H1 (cell line): ENCODE data around the gene DEFB131A. TPM values are rescaled to one million over a fixed set of nuclear protein-coding genes. Genes with fewer than 3 reads are reported as not detected.
"Not testable (repeated sequence)": the region's sequence is repeated elsewhere in the genome, so short reads cannot be mapped to it uniquely, and the experiment has no call there.

Source experiments
- CTCF ChIA-PET: fragments of 300-600 bp; sonication (Branson Sonifier 250); formaldehyde crosslinking; loops from one replicate; lab custom pipeline; 2021; ENCODE audit not compliant: partially characterized antibody; lab: Charles Lee
- POLR2A ChIA-PET: fragments of 300-600 bp; sonication (Branson Sonifier 250); formaldehyde crosslinking; loops from one replicate; lab custom pipeline; 2021; ENCODE audit warnings: inconsistent platforms; ENCODE audit not compliant: partially characterized antibody; lab: Charles Lee
- DNase-seq, 2 experiments: peaks; one replicate each; pipeline versions ENCODE4 v3.0.0 to v3.0.0-alpha.2; 2010 to 2022; ENCODE audit warnings: low spot score in 2 of 2, low read depth in 1 of 2, mixed read lengths in 1 of 2
- FAIRE-seq: peaks from 2 replicates; lab custom pipeline; 2011; peaks lifted over from hg19 to GRCh38; lab: Jason Lieb, UNC
- H2AFZ ChIP-seq: 2 replicates; pipeline ENCODE4 v1.8.1; 2012; ENCODE audit warnings: low read length, inconsistent platforms
- H2AK5ac ChIP-seq: 2 replicates; pipeline ENCODE4 v1.6.1; 2013; ENCODE audit warnings: low read depth, low read length
- H2BK120ac ChIP-seq: replicated peaks from 2 replicates; pipeline ENCODE3; 2013; ENCODE audit warnings: low read depth, low read length, inconsistent platforms
- H2BK12ac ChIP-seq: 2 replicates; pipeline ENCODE4 v1.6.1; 2013; ENCODE audit warnings: low read depth, low read length
- H2BK15ac ChIP-seq: 2 replicates; pipeline ENCODE4 v1.6.1; 2013; ENCODE audit warnings: low read length
- H2BK20ac ChIP-seq: 2 replicates; pipeline ENCODE4 v1.6.1; 2013; ENCODE audit warnings: low read length
- H2BK5ac ChIP-seq: 2 replicates; pipeline ENCODE4 v1.6.1; 2013; ENCODE audit warnings: low read depth, low read length
- H3K14ac ChIP-seq: 2 replicates; pipeline ENCODE4 v1.6.1; 2013; ENCODE audit warnings: inconsistent platforms; ENCODE audit not compliant: insufficient read length
- H3K18ac ChIP-seq: 2 replicates; pipeline ENCODE4 v1.6.1; 2013; ENCODE audit warnings: low read length; ENCODE audit errors: extremely low read depth
- H3K23ac ChIP-seq: 2 replicates; pipeline ENCODE4 v1.6.1; 2013; ENCODE audit warnings: inconsistent platforms; ENCODE audit not compliant: insufficient read length
- H3K23me2 ChIP-seq: 2 replicates; pipeline ENCODE4 v1.6.1; 2013; ENCODE audit warnings: low read depth, low read length
- H3K27ac ChIP-seq: 2 replicates; pipeline ENCODE4 v1.6.1; 2011; ENCODE audit warnings: low read depth, low read length, inconsistent platforms
- H3K27me3 ChIP-seq, 4 experiments: replicated peaks in 1 of 4; 1 replicate in 1 of 4; 2 replicates in 3 of 4; pipeline versions ENCODE4 v1.6.1 to v1.8.1; 2011 to 2013; ENCODE audit warnings: low read length in 3 of 4, mild to moderate bottlenecking in 3 of 4, inconsistent platforms in 2 of 4, mixed read lengths in 2 of 4, moderate library complexity in 1 of 4; ENCODE audit not compliant: control insufficient read depth in 3 of 4, insufficient read depth in 3 of 4; ENCODE audit errors: extremely low read depth in 1 of 4
- H3K36me3 ChIP-seq, 4 experiments: 2 replicates each; pipeline versions ENCODE4 v1.6.1 to v1.8.1; 2011 to 2013; ENCODE audit warnings: mild to moderate bottlenecking in 4 of 4, low read length in 3 of 4, moderate library complexity in 2 of 4, control low read depth in 1 of 4, inconsistent platforms in 1 of 4; ENCODE audit not compliant: insufficient read depth in 4 of 4, control insufficient read depth in 2 of 4
- H3K4ac ChIP-seq: replicated peaks from 2 replicates; pipeline ENCODE3; 2013; ENCODE audit warnings: low read length, low read depth, mixed read lengths, inconsistent platforms; ENCODE audit not compliant: insufficient read length
- H3K4me1 ChIP-seq, 4 experiments: replicated peaks in 1 of 4; 1 replicate in 1 of 4; 2 replicates in 3 of 4; pipeline versions ENCODE4 v1.6.1 to v1.8.1; 2011 to 2013; ENCODE audit warnings: low read length in 3 of 4, inconsistent platforms in 2 of 4, mixed read lengths in 1 of 4; ENCODE audit not compliant: insufficient read depth in 4 of 4, control insufficient read depth in 3 of 4
- H3K4me2 ChIP-seq, 2 experiments: 2 replicates each; pipeline versions ENCODE4 v1.6.1 to v1.8.1; 2011 to 2013; ENCODE audit warnings: low read depth in 2 of 2, low read length in 2 of 2, control low read depth in 1 of 2, inconsistent platforms in 1 of 2, mild to moderate bottlenecking in 1 of 2; ENCODE audit not compliant: insufficient read depth in 1 of 2
- H3K4me3 ChIP-seq, 4 experiments: fragments of 200-600, 300-600 bp in 1 of 4; sonication (generic), shearing (Covaris generic), sonication (Bioruptor Twin) in 1 of 4; 2 replicates each; pipeline versions ENCODE4 v1.5.1 to v1.8.1; 2011 to 2016; ENCODE audit warnings: low read length in 4 of 4, low read depth in 3 of 4, control low read depth in 2 of 4, inconsistent platforms in 2 of 4, mild to moderate bottlenecking in 2 of 4, mixed read lengths in 1 of 4, moderate library complexity in 1 of 4; ENCODE audit not compliant: insufficient read depth in 2 of 4; ENCODE audit errors: extremely low read depth in 1 of 4
- H3K56ac ChIP-seq: replicated peaks from 2 replicates; pipeline ENCODE3; 2013; ENCODE audit warnings: low read depth, mild to moderate bottlenecking, mixed read lengths, low read length, inconsistent platforms; ENCODE audit not compliant: insufficient read length
- H3K79me1 ChIP-seq: 2 replicates; pipeline ENCODE4 v1.6.1; 2013; ENCODE audit warnings: low read depth, low read length, control low read depth
- H3K79me2 ChIP-seq, 2 experiments: 2 replicates each; pipeline versions ENCODE4 v1.6.1 to v1.8.1; 2012 to 2013; ENCODE audit warnings: low read length in 2 of 2, mild to moderate bottlenecking in 2 of 2, inconsistent platforms in 1 of 2; ENCODE audit not compliant: insufficient read depth in 2 of 2, control insufficient read depth in 1 of 2
- H3K9ac ChIP-seq, 4 experiments: replicated peaks in 1 of 4; 1 replicate in 1 of 4; 2 replicates in 3 of 4; pipeline versions ENCODE4 v1.6.1 to v1.8.1; 2011 to 2013; ENCODE audit warnings: low read depth in 3 of 4, low read length in 3 of 4, control low read depth in 2 of 4, mild to moderate bottlenecking in 2 of 4, moderate library complexity in 2 of 4, inconsistent platforms in 1 of 4; ENCODE audit errors: extremely low read depth in 1 of 4
- H3K9me3 ChIP-seq, 2 experiments: 2 replicates each; pipeline versions ENCODE4 v1.6.1 to v1.8.1; 2012 to 2013; ENCODE audit warnings: mild to moderate bottlenecking in 2 of 2, moderate library complexity in 2 of 2, control low read depth in 1 of 2, inconsistent platforms in 1 of 2, low read depth in 1 of 2, low read length in 1 of 2, mixed read lengths in 1 of 2; ENCODE audit not compliant: insufficient read depth in 2 of 2
- H4K20me1 ChIP-seq, 2 experiments: replicated peaks in 1 of 2; 2 replicates each; pipeline versions ENCODE3 to v1.8.1; 2011 to 2013; ENCODE audit warnings: inconsistent platforms in 2 of 2, low read length in 2 of 2, mild to moderate bottlenecking in 1 of 2; ENCODE audit not compliant: insufficient read depth in 2 of 2, control insufficient read depth in 1 of 2
- H4K5ac ChIP-seq: 2 replicates; pipeline ENCODE4 v1.6.1; 2013; ENCODE audit warnings: low read length, low read depth, mixed read lengths, inconsistent platforms; ENCODE audit not compliant: insufficient read length
- H4K8ac ChIP-seq: 2 replicates; pipeline ENCODE4 v1.8.0; 2013; ENCODE audit warnings: mild to moderate bottlenecking, moderate library complexity, low read length, inconsistent platforms; ENCODE audit not compliant: insufficient read depth; ENCODE audit errors: extremely low read depth
- H4K91ac ChIP-seq: replicated peaks from 2 replicates; pipeline ENCODE3; 2013; ENCODE audit warnings: low read length, mixed read lengths, inconsistent platforms; ENCODE audit not compliant: insufficient read length
- WGBS, 2 experiments: shearing (Covaris generic) in 1 of 2; methylation state at CpG; one replicate each; pipeline versions ENCODE4 v1.1.6 to v1.1.7; 2013 to 2015; ENCODE audit warnings: low lambda C conversion rate in 2 of 2, mixed read lengths in 2 of 2, inconsistent platforms in 1 of 2, low coverage in 1 of 2, missing lambda C conversion rate in 1 of 2; ENCODE audit not compliant: insufficient replicate concordance in 2 of 2, insufficient coverage in 1 of 2, insufficient read length in 1 of 2; ENCODE audit errors: extremely low coverage in 1 of 2, missing lambda C conversion rate in 1 of 2; 5-methylcytosine and 5-hydroxymethylcytosine counted together
- polyA plus RNA-seq, 7 experiments: library from polyadenylated mRNA; depleted of rRNA in 3 of 7; stranded (reverse) in 5 of 7; unstranded in 2 of 7; fragments of >200 nt in 5 of 7; fragments of 200-250 nt in 2 of 7; gene quantifications; 1 replicate in 5 of 7; 2 replicates in 1 of 7; 4 replicates in 1 of 7; pipeline versions ENCODE4 v1.2.1 to v1.2.3, GENCODE V29; 2011 to 2013; ENCODE audit warnings: missing spikeins in 2 of 7, mixed read lengths in 2 of 7
- total RNA-seq: library from RNA; stranded (reverse); fragmentation: NEBNext Ultra II Directional; extraction: Animal tissue kit (Norgen Biotek cat#: 25700); gene quantifications from 2 replicates; pipeline ENCODE4 v1.2.1, GENCODE V29; 2021

The DEFB131A gene
- total and polyA plus RNA-seq, 2 of the 8 experiments (the other 6 are each of a cell fraction or from before 2014, with no cell fraction given) = not detected

- 86% methylated on average over 5 of the region's 6 CpGs; no CpG with 5 or more reads in 1 of the 2 experiments for WGBS, 2 experiments
- H4K8ac ChIP-seq, H2BK15ac ChIP-seq, H3K56ac ChIP-seq, H4K20me1 ChIP-seq, H3K14ac ChIP-seq, CTCF ChIA-PET, H3K4ac ChIP-seq, H2AFZ ChIP-seq, H2BK120ac ChIP-seq, H3K23ac ChIP-seq, H3K27ac ChIP-seq, H3K79me1 ChIP-seq, H3K4me2 ChIP-seq, H3K23me2 ChIP-seq, DNase-seq, H3K9ac ChIP-seq, H3K18ac ChIP-seq, H3K79me2 ChIP-seq, H3K4me3 ChIP-seq, H3K27me3 ChIP-seq, FAIRE-seq, H2BK5ac ChIP-seq, H4K5ac ChIP-seq, H2AK5ac ChIP-seq, H2BK20ac ChIP-seq, POLR2A ChIA-PET, H2BK12ac ChIP-seq, H3K4me1 ChIP-seq, H3K36me3 ChIP-seq, H4K91ac ChIP-seq: not testable (repeated sequence)
- H3K9me3 ChIP-seq = peaks cover 3 to 24% of the 10 kb centered on the region in 2 experiments; a peak in 3 of 4 replicates
These were observed 10.1 kb downstream of the DEFB131A start for GRCh38 chr4:9454284-9454683.

DNA sequence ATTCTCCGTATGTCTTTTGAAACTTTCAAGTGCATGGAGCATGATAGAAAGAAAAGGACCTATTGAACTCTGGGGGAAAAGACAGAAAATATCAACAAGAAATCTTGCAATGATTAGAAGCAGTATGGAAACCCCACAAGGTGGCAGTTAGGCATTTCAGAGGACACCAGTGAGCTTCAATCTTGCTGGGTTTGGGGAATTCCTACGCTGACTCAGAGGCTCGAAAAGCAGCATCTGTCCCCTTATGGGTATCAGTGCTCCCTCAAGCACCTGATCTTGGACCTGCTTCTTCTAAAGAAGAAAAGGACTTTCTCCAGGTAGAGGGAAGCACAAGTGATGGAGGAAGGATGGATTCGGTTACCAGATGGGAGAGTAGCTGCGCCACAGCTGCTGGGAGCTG, 10.8 kb downstream of the DEFB131A start:
- H3K27ac ChIP-seq, H3K9ac ChIP-seq, H3K23me2 ChIP-seq, H4K8ac ChIP-seq, H2BK15ac ChIP-seq, H3K4me3 ChIP-seq, H3K4me2 ChIP-seq, H3K27me3 ChIP-seq, H3K79me1 ChIP-seq, H2AFZ ChIP-seq, H3K18ac ChIP-seq, POLR2A ChIA-PET, H2BK5ac ChIP-seq, H4K91ac ChIP-seq, FAIRE-seq, H3K14ac ChIP-seq, H4K20me1 ChIP-seq, H3K23ac ChIP-seq, H3K4me1 ChIP-seq, H3K36me3 ChIP-seq, H3K56ac ChIP-seq, H3K4ac ChIP-seq, H2BK12ac ChIP-seq, H2AK5ac ChIP-seq, H2BK20ac ChIP-seq, H3K79me2 ChIP-seq, DNase-seq, H2BK120ac ChIP-seq, H4K5ac ChIP-seq: not testable (repeated sequence)
- H3K9me3 ChIP-seq = peaks cover 3 to 24% of the 10 kb centered on the region in 2 experiments; a peak in 3 of 4 replicates
- WGBS, 2 experiments = 63% methylated on average over 5 of the region's 5 CpGs; no CpG with 5 or more reads in 1 of the 2 experiments
- CTCF ChIA-PET = interaction anchor here (0.6 kb wide), 1 partner anchor 177 kb away, joined by 3 read pairs; no protein-coding TSS in a partner anchor
